ENCODE results near the gene BANP. TPM values are rescaled to one million over a fixed set of nuclear protein-coding genes. Genes with fewer than 3 reads are reported as not detected.

BANP gene
- total and polyA plus RNA-seq, 2 donors (not counting 3 experiments of a cell fraction or from before 2014, with no cell fraction given): 22.4 to 33.8 TPM

- Histone ChIP-seq H3K27ac (ENCODE audit: insufficient read depth, low read depth, low read length) (no peak overlapping the region), H3K4me3 (replicated peaks in 1 of 3; ENCODE audit: insufficient read depth in 1 of 3, low read depth in 1 of 3, low read length in 3 of 3) (no peak overlapping the region), H3K79me2 (ENCODE audit: control insufficient read depth, insufficient read depth, low read length) (peaks cover 15% of the 10 kb centered on the region), H2AFZ (ENCODE audit: low read depth, low read length) (no peak overlapping the region), H3K9me3 (replicated peaks; ENCODE audit: control insufficient read depth, insufficient read depth, low read length) (no peaks in the 10 kb centered on the region), H3K4me2 (ENCODE audit: insufficient read depth, low read length) (no peak overlapping the region), H4K20me1 (replicated peaks; ENCODE audit: control insufficient read depth, extremely low read depth, insufficient read depth, low read length) (no peaks in the 10 kb centered on the region), H3K9ac (replicated peaks; ENCODE audit: extremely low read depth, insufficient read depth, low read length) (no peak overlapping the region), H3K9me1 (replicated peaks; ENCODE audit: control insufficient read depth, extremely low read depth, insufficient read depth, low read length) (no peaks in the 10 kb centered on the region), H3K4me1 (ENCODE audit: control insufficient read depth, extremely low read depth, insufficient read depth, low read length) (peaks cover 11% of the 10 kb centered on the region), H3K27me3 (ENCODE audit: control insufficient read depth in 2 of 2, insufficient read depth in 2 of 2, low read length in 2 of 2) (no peaks in the 10 kb centered on the region), H3K36me3 (ENCODE audit: control insufficient read depth in 2 of 2, extremely low read depth in 1 of 2, insufficient read depth in 2 of 2, low read length in 2 of 2) (no peaks in the 10 kb centered on the region)
- ChIA-PET CTCF (interaction anchor here (1.0 kb wide), 1 partner anchor 108 kb away, joined by 3 read pairs; no protein-coding TSS in a partner anchor), POLR2A (no interaction called here)
- TF ChIP-seq MYC (IDR thresholded peaks at IDR 0.05; ENCODE audit: low read depth, low read length) (no peak), EZH2 (IDR thresholded peaks at IDR 0.05; ENCODE audit: borderline replicate concordance, low read depth, low read length, severe bottlenecking) (no peak), CTCF (IDR thresholded peaks at IDR 0.05; ENCODE audit: extremely low read depth in 1 of 2, insufficient read depth in 1 of 2, low read depth in 1 of 2, low read length in 2 of 2) (no peak), POLR2AphosphoS5 (IDR thresholded peaks at IDR 0.05; ENCODE audit: insufficient read depth, low read depth, low read length) (no peak), GATA2 (IDR thresholded peaks at IDR 0.05; ENCODE audit: insufficient read depth, insufficient read length, low read depth, low read length) (no peak)
- dilution Hi-C loops (cut with MboI; ENCODE audit: extremely low pct_ligation_motif_present, low sequenced_read_pairs): no loop called here
- intact Hi-C loops (cut with micrococcal nuclease): no loop called here
- no TSS peak for BruUV-seq (replicated peaks)
- DNase-seq (ENCODE audit: low read depth, low spot score) (no peak), FAIRE-seq (no peak)
Observed at GRCh38 chr16:87948119-87948545, 3.1 kb upstream of the BANP start.

GRCh38 chr16:87948735-87949070, 2.5 kb upstream of the BANP start:
- Histone ChIP-seq H3K27ac (ENCODE audit: insufficient read depth, low read depth, low read length) (no peak overlapping the region), H3K9me1 (replicated peaks; ENCODE audit: control insufficient read depth, extremely low read depth, insufficient read depth, low read length) (no peaks in the 10 kb centered on the region), H3K36me3 (ENCODE audit: control insufficient read depth in 2 of 2, extremely low read depth in 1 of 2, insufficient read depth in 2 of 2, low read length in 2 of 2) (no peaks in the 10 kb centered on the region), H2AFZ (ENCODE audit: low read depth, low read length) (no peak overlapping the region), H3K4me3 (replicated peaks in 1 of 3; ENCODE audit: insufficient read depth in 1 of 3, low read depth in 1 of 3, low read length in 3 of 3) (no peak overlapping the region), H4K20me1 (replicated peaks; ENCODE audit: control insufficient read depth, extremely low read depth, insufficient read depth, low read length) (no peaks in the 10 kb centered on the region), H3K9ac (replicated peaks; ENCODE audit: extremely low read depth, insufficient read depth, low read length) (no peak overlapping the region), H3K9me3 (replicated peaks; ENCODE audit: control insufficient read depth, insufficient read depth, low read length) (no peaks in the 10 kb centered on the region), H3K4me2 (ENCODE audit: insufficient read depth, low read length) (no peak overlapping the region), H3K27me3 (ENCODE audit: control insufficient read depth in 2 of 2, insufficient read depth in 2 of 2, low read length in 2 of 2) (no peaks in the 10 kb centered on the region), H3K4me1 (ENCODE audit: control insufficient read depth, extremely low read depth, insufficient read depth, low read length) (peaks cover 17% of the 10 kb centered on the region), H3K79me2 (ENCODE audit: control insufficient read depth, insufficient read depth, low read length) (peaks cover 21% of the 10 kb centered on the region)
- intact Hi-C loops (cut with micrococcal nuclease): no loop called here
- DNase-seq (ENCODE audit: low read depth, low spot score) (no peak), FAIRE-seq (no peak)
- dilution Hi-C loops (cut with MboI; ENCODE audit: extremely low pct_ligation_motif_present, low sequenced_read_pairs): no loop called here
- ChIA-PET CTCF (interaction anchor here (1.0 to 1.3 kb wide), 2 partner anchors 7 to 108 kb away, joined by 3 read pairs; no protein-coding TSS in a partner anchor), POLR2A (no interaction called here)
- no TSS peak for BruUV-seq (replicated peaks)
- TF ChIP-seq MAX (IDR thresholded peaks at IDR 0.05; ENCODE audit: insufficient read depth, insufficient read length): no peak
- TF ChIP-seq FOS (IDR thresholded peaks at IDR 0.05; ENCODE audit: borderline replicate concordance, insufficient read depth, low read length): no peak
- no peak for TF ChIP-seq MYC (IDR thresholded peaks at IDR 0.05; ENCODE audit: low read depth, low read length)
- no peak for TF ChIP-seq CTCF (IDR thresholded peaks at IDR 0.05; ENCODE audit: extremely low read depth in 1 of 2, insufficient read depth in 1 of 2, low read depth in 1 of 2, low read length in 2 of 2)

All from endothelial cell of umbilical vein (primary cell).